Astrocyte (in vitro differentiated cells and primary cell): ENCODE results near the gene ZNF778. TPM values are rescaled to one million over a fixed set of nuclear protein-coding genes. Genes with fewer than 3 reads are reported as not detected.

Experiments used
- DNase-seq: peaks from one replicate; pipeline ENCODE4 v3.0.0-alpha.2; 2010; ENCODE audit warnings: low read depth
- FAIRE-seq: peaks from 2 replicates; lab custom pipeline; 2011; peaks lifted over from hg19 to GRCh38; lab: Jason Lieb, UNC
- H2AFZ ChIP-seq: 2 replicates; pipeline ENCODE4 v1.6.0; 2012; ENCODE audit warnings: low read depth, low read length, inconsistent platforms
- H3K27ac ChIP-seq: 2 replicates; pipeline ENCODE4 v1.5.1; 2011; ENCODE audit warnings: low read depth, low read length, inconsistent platforms
- H3K27me3 ChIP-seq: 2 replicates; pipeline ENCODE4 v1.6.0; 2011; ENCODE audit warnings: low read length, inconsistent platforms; ENCODE audit not compliant: insufficient read depth
- H3K36me3 ChIP-seq: 2 replicates; pipeline ENCODE4 v1.5.1; 2011; ENCODE audit warnings: low read length, inconsistent platforms; ENCODE audit not compliant: insufficient read depth
- H3K4me1 ChIP-seq: 2 replicates; pipeline ENCODE4 v1.5.1; 2011; ENCODE audit warnings: low read length, inconsistent platforms; ENCODE audit not compliant: insufficient read depth
- H3K4me2 ChIP-seq: 2 replicates; pipeline ENCODE4 v1.6.0; 2012; ENCODE audit warnings: low read length, inconsistent platforms
- H3K4me3 ChIP-seq: 2 replicates; pipeline ENCODE4 v1.5.1; 2011; ENCODE audit warnings: low read depth, mild to moderate bottlenecking, low read length, inconsistent platforms; ENCODE audit not compliant: insufficient read depth
- H3K79me2 ChIP-seq: 2 replicates; pipeline ENCODE4 v1.6.0; 2012; ENCODE audit warnings: mild to moderate bottlenecking, low read length, inconsistent platforms; ENCODE audit not compliant: insufficient read depth
- H3K9ac ChIP-seq: 2 replicates; pipeline ENCODE4 v1.6.0; 2012; ENCODE audit warnings: mild to moderate bottlenecking, low read length, inconsistent platforms
- H3K9me3 ChIP-seq: 2 replicates; pipeline ENCODE4 v1.5.1; 2012; ENCODE audit warnings: low read depth, mild to moderate bottlenecking, low read length, inconsistent platforms; ENCODE audit not compliant: insufficient read depth
- H4K20me1 ChIP-seq: 2 replicates; pipeline ENCODE4 v1.6.0; 2012; ENCODE audit warnings: low read length, inconsistent platforms; ENCODE audit not compliant: insufficient read depth
- H3K27ac Mint-ChIP-seq: one replicate; pipeline ENCODE4 v1.8.0; 2021; ENCODE audit warnings: mild to moderate bottlenecking, mixed read lengths; ENCODE audit not compliant: unreplicated experiment
- H3K27me3 Mint-ChIP-seq: one replicate; pipeline ENCODE4 v1.8.0; 2021; ENCODE audit warnings: low read depth, mixed read lengths; ENCODE audit not compliant: unreplicated experiment
- H3K36me3 Mint-ChIP-seq: one replicate; pipeline ENCODE4 v1.8.0; 2021; ENCODE audit warnings: low read depth, mixed read lengths; ENCODE audit not compliant: unreplicated experiment
- H3K4me1 Mint-ChIP-seq: one replicate; pipeline ENCODE4 v1.8.0; 2021; ENCODE audit warnings: low read depth, mixed read lengths; ENCODE audit not compliant: unreplicated experiment
- H3K4me3 Mint-ChIP-seq: one replicate; pipeline ENCODE4 v1.8.0; 2021; ENCODE audit warnings: mild to moderate bottlenecking, moderate library complexity, mixed read lengths; ENCODE audit not compliant: unreplicated experiment
- H3K9me3 Mint-ChIP-seq: one replicate; pipeline ENCODE4 v1.8.0; 2021; ENCODE audit warnings: mild to moderate bottlenecking, mixed read lengths; ENCODE audit not compliant: unreplicated experiment
- CTCF ChIP-seq: IDR thresholded peaks from 2 replicates; pipeline ENCODE4 v1.5.1; 2011; ENCODE audit warnings: low read depth, mild to moderate bottlenecking, inconsistent platforms, low read length, moderate library complexity; ENCODE audit not compliant: insufficient read depth
- EZH2 ChIP-seq: IDR thresholded peaks from 2 replicates; pipeline ENCODE4 v1.6.1; 2012; ENCODE audit warnings: mild to moderate bottlenecking, low read length, inconsistent platforms; ENCODE audit not compliant: insufficient read depth
- total RNA-seq: library from RNA; stranded (reverse); gene quantifications from 2 replicates; pipeline ENCODE4 v1.2.1, GENCODE V29; 2021

The ZNF778 gene
- total RNA-seq, 1 donor from 2014 or later, result 15.5 TPM

DNA sequence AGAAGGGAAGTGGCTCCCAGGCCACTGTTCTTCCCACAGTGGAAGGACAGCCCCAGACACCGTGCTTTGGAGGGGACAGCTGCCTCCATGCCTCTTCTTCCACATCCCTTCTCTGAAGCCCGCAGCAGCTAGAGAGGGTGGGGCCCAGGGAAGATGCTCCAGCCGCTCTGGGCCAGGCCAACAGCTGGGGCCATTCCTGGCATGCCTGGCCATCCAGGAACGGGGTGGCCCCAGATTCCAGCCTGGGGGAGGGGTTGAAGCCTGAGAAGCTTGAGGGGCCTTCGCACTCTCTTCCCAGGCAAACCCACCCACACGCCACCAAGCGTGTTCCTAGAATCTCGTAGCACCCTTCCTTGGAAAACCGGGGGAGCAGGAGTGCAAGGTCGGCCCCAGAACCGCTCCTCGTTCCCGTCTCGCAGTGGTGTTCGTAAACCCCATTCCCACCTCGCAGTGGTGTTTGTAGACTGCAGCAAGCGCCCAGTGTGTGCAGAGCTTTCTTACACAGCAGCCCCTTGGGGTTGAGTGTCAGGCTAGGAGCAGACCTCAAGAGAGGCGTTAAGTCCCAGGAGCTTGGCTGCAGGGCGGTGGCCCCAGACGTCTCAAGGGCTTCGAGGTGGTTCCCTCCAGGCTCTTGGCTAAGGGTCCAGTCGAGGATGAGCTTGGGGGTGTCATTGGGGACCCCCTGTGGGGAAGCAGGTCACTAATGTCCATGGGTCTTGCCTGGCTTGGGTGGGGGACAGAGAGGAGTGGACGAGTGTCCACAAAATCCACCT lies 43.3 kb upstream of the ZNF778 start:
- DNase-seq (no peak), FAIRE-seq (no peak)
- no peaks in the 10 kb centered on the region for H3K4me1 Mint-ChIP-seq
- Histone ChIP-seq H2AFZ (no peak overlapping the region), H3K9me3 (no peaks in the 10 kb centered on the region), H3K4me1 (no peaks in the 10 kb centered on the region), H3K27me3 (no peaks in the 10 kb centered on the region), H4K20me1 (no peaks in the 10 kb centered on the region), H3K9ac (no peak overlapping the region), H3K4me3 (no peak overlapping the region), H3K4me2 (no peak overlapping the region), H3K27ac (no peak overlapping the region), H3K36me3 (no peaks in the 10 kb centered on the region), H3K79me2 (no peaks in the 10 kb centered on the region)
- H3K36me3 Mint-ChIP-seq, result no peaks in the 10 kb centered on the region
- H3K9me3 Mint-ChIP-seq, result no peaks in the 10 kb centered on the region
- peaks cover 13% of the 10 kb centered on the region for H3K27me3 Mint-ChIP-seq
- H3K27ac Mint-ChIP-seq, result no peak overlapping the region
- TF ChIP-seq CTCF, result no peak
- TF ChIP-seq EZH2, result no peak
- H3K4me3 Mint-ChIP-seq, result no peak overlapping the region

- H4K20me1 ChIP-seq, result no peaks in the 10 kb centered on the region
- no peaks in the 10 kb centered on the region for H3K4me1 ChIP-seq
- no peak overlapping the region for H3K4me2 ChIP-seq
- no peak for FAIRE-seq
- Mint-ChIP-seq H3K27me3 (peaks cover 16% of the 10 kb centered on the region), H3K36me3 (no peaks in the 10 kb centered on the region), H3K9me3 (no peaks in the 10 kb centered on the region), H3K27ac (no peak overlapping the region), H3K4me1 (no peaks in the 10 kb centered on the region), H3K4me3 (no peak overlapping the region)
- no peaks in the 10 kb centered on the region for H3K36me3 ChIP-seq
- no peak overlapping the region for H3K27ac ChIP-seq
- DNase-seq, result no peak
- H3K79me2 ChIP-seq, result no peaks in the 10 kb centered on the region
- no peaks in the 10 kb centered on the region for H3K9me3 ChIP-seq
- no peak overlapping the region for H3K4me3 ChIP-seq
- TF ChIP-seq CTCF, result no peak
- TF ChIP-seq EZH2, result no peak
- no peak overlapping the region for H2AFZ ChIP-seq
- H3K9ac ChIP-seq, result no peak overlapping the region
- H3K27me3 ChIP-seq, result no peaks in the 10 kb centered on the region
These were observed 42.6 kb upstream of the ZNF778 start for GRCh38 chr16:89174877-89175276.
